ENCODE results near the gene CCDC136.

- TF ChIP-seq POLR2A (IDR thresholded peaks at IDR 0.05): no peak
- TF ChIP-seq POLR2AphosphoS5 (IDR thresholded peaks at IDR 0.05): no peak
- TF ChIP-seq CTCF (IDR thresholded peaks at IDR 0.05): no peak
Observed at GRCh38 chr7:128832880-128833147, 41.0 kb downstream of the CCDC136 start.

All from breast epithelium (tissue), 3 donors.